ENCODE measurements around the gene CXorf58. TPM values are rescaled to one million over a fixed set of nuclear protein-coding genes. Genes with fewer than 3 reads are reported as not detected.
A peak's percentile ranks its signal among the peaks of the same experiment; 100 is the strongest.
"Not testable (repeated sequence)": the region's sequence is repeated elsewhere in the genome, so short reads cannot be mapped to it uniquely, and the experiment has no call there.

CXorf58 gene
- total and polyA plus RNA-seq, 2 of the 4 experiments (the other 2 are of a cell fraction): not detected

GRCh38 chrX:23890933-23891332, 16.9 kb upstream of the CXorf58 start:
- no peak for ATAC-seq (ENCODE audit: low read depth)
- H2AK5ac ChIP-seq (ENCODE audit: low read depth, low read length): no peak overlapping the region
- intact Hi-C loops (cut with micrococcal nuclease): no loop called here

GRCh38 chrX:23894993-23895392, 12.8 kb upstream of the CXorf58 start:
- H3K27ac ChIP-seq (ENCODE audit: insufficient read depth, low read length); H3K18ac ChIP-seq (ENCODE audit: low read depth, low read length); H3K79me1 ChIP-seq (ENCODE audit: low read depth in 1 of 2, low read length in 2 of 2); dilution Hi-C loops (cut with HindIII; ENCODE audit: low sequenced_read_pairs, unreplicated experiment); BruUV-seq (replicated peaks); H2AFZ ChIP-seq (replicated peaks; ENCODE audit: low read length, poor library complexity); H2AK9ac ChIP-seq (replicated peaks; ENCODE audit: low read depth, low read length, poor library complexity); H3K14ac ChIP-seq (replicated peaks; ENCODE audit: low read depth, low read length); H3K27me3 ChIP-seq (ENCODE audit: control insufficient read depth, insufficient read depth, low read length); H3K4ac ChIP-seq (ENCODE audit: low read depth, low read length); H3K23ac ChIP-seq (ENCODE audit: low read depth, low read length); POLR2A ChIA-PET (ENCODE audit: unreplicated experiment); H3K4me1 ChIP-seq (ENCODE audit: control insufficient read depth, insufficient read depth, low read length); H2BK5ac ChIP-seq (ENCODE audit: low read depth, low read length, poor library complexity, severe bottlenecking); in situ Hi-C loops (cut with MboI; ENCODE audit: low sequenced_read_pairs); H2AK5ac ChIP-seq (ENCODE audit: low read depth, low read length); H3K9me1 ChIP-seq (ENCODE audit: insufficient read depth, low read length); H2BK120ac ChIP-seq (ENCODE audit: low read depth, low read length); H3K4me3 ChIP-seq (ENCODE audit: insufficient read depth, low read depth, low read length); ATAC-seq (ENCODE audit: low read depth); H3K9ac ChIP-seq (ENCODE audit: low read depth, low read length); H3K36me3 ChIP-seq (ENCODE audit: control insufficient read depth, insufficient read depth, low read length); H2BK15ac ChIP-seq (ENCODE audit: low read depth, low read length); H4K91ac ChIP-seq (ENCODE audit: insufficient read depth, low read depth, low read length); H3K4me2 ChIP-seq (ENCODE audit: low read depth, low read length); intact Hi-C loops (cut with micrococcal nuclease); H3K9me3 ChIP-seq (ENCODE audit: control insufficient read depth, insufficient read depth, low read length); H4K5ac ChIP-seq (ENCODE audit: low read depth, low read length); DNase-seq; H4K20me1 ChIP-seq (ENCODE audit: insufficient read depth, low read length); H3K56ac ChIP-seq (ENCODE audit: extremely low read depth, insufficient read depth, low read length); H2BK20ac ChIP-seq (ENCODE audit: low read depth, low read length); H4K8ac ChIP-seq (ENCODE audit: low read depth in 2 of 2, low read length in 2 of 2): not testable (repeated sequence)
- CTCF ChIA-PET: interaction anchor here (0.7 kb wide), 1 partner anchor 112 kb away, joined by 3 read pairs; the partner anchor contains the start of gene SAT1
- WGBS, 2 experiments (ENCODE audit: extremely low coverage in 2 of 2, insufficient read length in 1 of 2): no CpG with 5 or more reads among the region's 6 CpGs

More at GRCh38 chrX:23890933-23891332, 16.9 kb upstream of the CXorf58 start:
- no peaks in the 10 kb centered on the region for H3K79me1 ChIP-seq (ENCODE audit: low read depth in 1 of 2, low read length in 2 of 2)
- H4K8ac ChIP-seq (ENCODE audit: low read depth in 2 of 2, low read length in 2 of 2): no peak overlapping the region
- no peak for DNase-seq
- no peaks in the 10 kb centered on the region for H3K9me3 ChIP-seq (ENCODE audit: control insufficient read depth, insufficient read depth, low read length)
- H3K27me3 ChIP-seq (ENCODE audit: control insufficient read depth, insufficient read depth, low read length): no peaks in the 10 kb centered on the region
- no peaks in the 10 kb centered on the region for H3K36me3 ChIP-seq (ENCODE audit: control insufficient read depth, insufficient read depth, low read length)
- no peak overlapping the region for H2AFZ ChIP-seq (replicated peaks; ENCODE audit: low read length, poor library complexity)
- BruUV-seq (replicated peaks): no TSS peak
- in situ Hi-C loops (cut with MboI; ENCODE audit: low sequenced_read_pairs): no loop called here
- H3K9me1 ChIP-seq (ENCODE audit: insufficient read depth, low read length): no peaks in the 10 kb centered on the region
- ChIA-PET POLR2A (ENCODE audit: unreplicated experiment) (no interaction called here), CTCF (interaction anchor here (0.7 kb wide), 1 partner anchor 108 kb away, joined by 3 read pairs; the partner anchor contains the start of gene SAT1)
- H3K27ac ChIP-seq (ENCODE audit: insufficient read depth, low read length): no peak overlapping the region
- H2BK20ac ChIP-seq (ENCODE audit: low read depth, low read length): no peak overlapping the region
- dilution Hi-C loops (cut with HindIII; ENCODE audit: low sequenced_read_pairs, unreplicated experiment): no loop called here
- no peak overlapping the region for H2BK5ac ChIP-seq (ENCODE audit: low read depth, low read length, poor library complexity, severe bottlenecking)
- no peak overlapping the region for H3K4me3 ChIP-seq (ENCODE audit: insufficient read depth, low read depth, low read length)
- no peak overlapping the region for H3K18ac ChIP-seq (ENCODE audit: low read depth, low read length)
- no peak overlapping the region for H3K23ac ChIP-seq (ENCODE audit: low read depth, low read length)
- no peak overlapping the region for H3K9ac ChIP-seq (ENCODE audit: low read depth, low read length)
- no peak overlapping the region for H3K4ac ChIP-seq (ENCODE audit: low read depth, low read length)
- WGBS, 2 experiments (ENCODE audit: extremely low coverage in 2 of 2, insufficient read length in 1 of 2): no CpG with 5 or more reads among the region's 4 CpGs
- no peaks in the 10 kb centered on the region for H4K20me1 ChIP-seq (ENCODE audit: insufficient read depth, low read length)
- TF ChIP-seq FOS (IDR thresholded peaks at IDR 0.05; ENCODE audit: low read depth, low read length): 0 out of 2 replicates have a peak, but pooled peaks have one; percentile 9
- TF ChIP-seq ELK1 (IDR thresholded peaks at IDR 0.05; ENCODE audit: borderline replicate concordance, low read depth, low read length): no peak
- no peaks in the 10 kb centered on the region for H3K4me1 ChIP-seq (ENCODE audit: control insufficient read depth, insufficient read depth, low read length)
- no peak overlapping the region for H3K4me2 ChIP-seq (ENCODE audit: low read depth, low read length)
- no peak overlapping the region for H2BK120ac ChIP-seq (ENCODE audit: low read depth, low read length)
- H3K56ac ChIP-seq (ENCODE audit: extremely low read depth, insufficient read depth, low read length): no peak overlapping the region
- no peak overlapping the region for H4K5ac ChIP-seq (ENCODE audit: low read depth, low read length)
- no peak overlapping the region for H4K91ac ChIP-seq (ENCODE audit: insufficient read depth, low read depth, low read length)
- H2BK15ac ChIP-seq (ENCODE audit: low read depth, low read length): no peak overlapping the region
- H3K14ac ChIP-seq (replicated peaks; ENCODE audit: low read depth, low read length): no peak overlapping the region
- no peak overlapping the region for H2AK9ac ChIP-seq (replicated peaks; ENCODE audit: low read depth, low read length, poor library complexity)

Measured in IMR-90 (cell line).